ENCODE data around the gene PLCH1. TPM values are rescaled to one million over a fixed set of nuclear protein-coding genes. Genes with fewer than 3 reads are reported as not detected.

Gene PLCH1
- total and polyA plus RNA-seq, 2 experiments from 2014 or later: 8.1 to 25.3 TPM

DNA sequence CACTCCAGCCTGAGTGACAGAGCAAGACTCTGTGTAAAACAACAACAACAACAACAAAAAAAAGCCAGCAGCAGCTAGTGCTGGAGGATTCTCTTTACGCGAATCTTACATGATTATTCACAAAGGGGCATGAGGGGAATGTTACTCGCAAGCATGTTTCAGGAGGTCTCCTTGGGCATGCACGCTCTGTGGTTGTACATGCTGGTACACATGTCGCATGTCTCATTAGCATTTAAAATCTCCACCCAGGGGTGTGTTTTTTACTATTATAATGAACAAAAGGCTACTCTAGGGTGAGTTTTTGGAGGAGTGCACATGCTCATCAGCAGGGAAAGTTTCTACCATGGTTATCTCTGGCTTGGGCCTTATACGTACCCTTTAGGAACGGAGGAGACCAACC lies 12.7 kb upstream of the PLCH1 start:
- no peaks in the 10 kb centered on the region for H3K27me3 ChIP-seq (ENCODE audit: insufficient read depth)
- no peaks in the 10 kb centered on the region for H3K79me2 ChIP-seq (replicated peaks; ENCODE audit: insufficient read depth)
- H4K20me1 ChIP-seq (replicated peaks; ENCODE audit: insufficient read depth): no peaks in the 10 kb centered on the region
- H3K36me3 Mint-ChIP-seq (ENCODE audit: low read depth): no peaks in the 10 kb centered on the region
- ATAC-seq (no peak), DNase-seq (ENCODE audit: low spot score) (no peak)
- no peaks in the 10 kb centered on the region for H3F3A ChIP-seq (replicated peaks; ENCODE audit: low read depth)
- H3K4me2 ChIP-seq: no peak overlapping the region
- no peaks in the 10 kb centered on the region for H3K9me3 Mint-ChIP-seq
- no peaks in the 10 kb centered on the region for H3K9me2 ChIP-seq (ENCODE audit: insufficient read depth)
- peaks cover 3% of the 10 kb centered on the region; the same call in 2 of the 3 replicates for H3K4me1 Mint-ChIP-seq
- H3K4me1 ChIP-seq (ENCODE audit: insufficient read depth): peaks cover 3% of the 10 kb centered on the region
- H3K4me3 Mint-ChIP-seq: no peak overlapping the region
- no peak overlapping the region for H3K27ac Mint-ChIP-seq
- H2AFZ ChIP-seq: no peak overlapping the region
- no peak overlapping the region for H3K4me3 ChIP-seq
- no peak overlapping the region for H3K27ac ChIP-seq (ENCODE audit: low read depth)
- no peaks in the 10 kb centered on the region for H3K27me3 Mint-ChIP-seq (ENCODE audit: insufficient read depth, low read depth, poor library complexity)
- TF ChIP-seq ZNF331 (CRISPR knock-in tag; IDR thresholded peaks at IDR 0.05; ENCODE audit: low read depth): no peak
- TF ChIP-seq ZNF114 (CRISPR knock-in tag; IDR thresholded peaks at IDR 0.05): no peak
- TF ChIP-seq REST (IDR thresholded peaks at IDR 0.05; ENCODE audit: unreplicated experiment): no peak
- no peak for TF ChIP-seq EZH2phosphoT487 (IDR thresholded peaks at IDR 0.05; ENCODE audit: unreplicated experiment)
- no peak for TF ChIP-seq CREB1 (CRISPR knock-in tag; IDR thresholded peaks at IDR 0.05; ENCODE audit: low read depth)
- TF ChIP-seq STAT1 (IDR thresholded peaks at IDR 0.05; ENCODE audit: unreplicated experiment): no peak
- TF ChIP-seq JUNB (IDR thresholded peaks at IDR 0.05; ENCODE audit: unreplicated experiment): no peak
- TF ChIP-seq CTCF (conservative IDR thresholded peaks at IDR 0.05; ENCODE audit: low read depth in 2 of 2): no peak
- no peak for TF ChIP-seq POLR2AphosphoS5 (IDR thresholded peaks at IDR 0.05; ENCODE audit: low read depth)
- TF ChIP-seq ZNF462 (CRISPR knock-in tag; IDR thresholded peaks at IDR 0.05): no peak
- TF ChIP-seq EZH2 (IDR thresholded peaks at IDR 0.05; ENCODE audit: low read depth, unreplicated experiment): no peak
- TF ChIP-seq ETS1 (IDR thresholded peaks at IDR 0.05): no peak
- no peak for TF ChIP-seq NANOG (IDR thresholded peaks at IDR 0.05; ENCODE audit: borderline replicate concordance)
- H3K36me3 ChIP-seq (ENCODE audit: insufficient read depth): no peaks in the 10 kb centered on the region
